ENCODE data around the gene CARS2. TPM values are rescaled to one million over a fixed set of nuclear protein-coding genes. Genes with fewer than 3 reads are reported as not detected.
"Not testable (repeated sequence)": the region's sequence is repeated elsewhere in the genome, so short reads cannot be mapped to it uniquely, and the experiment has no call there.

CARS2 gene
- total RNA-seq, 1 donor from 2014 or later = 81.5 TPM

DNA sequence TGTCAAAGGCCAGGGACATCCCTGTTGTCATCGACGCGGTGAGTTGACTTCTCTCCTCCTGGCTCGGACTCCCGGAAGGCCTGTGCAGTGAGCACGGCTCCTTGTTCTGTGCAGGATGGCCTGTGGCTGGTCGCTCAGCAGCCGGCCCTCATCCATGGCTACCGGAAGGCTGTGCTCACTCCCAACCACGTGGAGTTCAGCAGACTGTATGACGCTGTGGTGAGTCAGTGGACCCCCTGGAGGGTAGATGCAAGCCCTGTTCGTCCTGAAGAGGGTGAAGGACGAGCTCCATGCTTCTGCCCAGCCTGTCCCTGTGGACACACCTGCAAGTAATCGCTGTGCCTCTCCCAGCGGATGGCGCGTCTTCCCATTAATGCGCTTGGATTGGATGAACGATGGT, 71.4 kb downstream of the CARS2 start:
- DNase-seq (ENCODE audit: low read depth, low spot score) = no peak
- H3K4me3 Mint-ChIP-seq = no peak overlapping the region
- peaks cover 22% of the 10 kb centered on the region for H3K36me3 Mint-ChIP-seq (ENCODE audit: low read depth)

GRCh38 chr13:110633776-110634175, 72.1 kb downstream of the CARS2 start:
- TF ChIP-seq CTCF (conservative IDR thresholded peaks at IDR 0.05) = no peak
- H3K4me3 Mint-ChIP-seq = no peak overlapping the region
- H3K4me1 Mint-ChIP-seq = no peaks in the 10 kb centered on the region
- no peaks in the 10 kb centered on the region for H3K9me3 Mint-ChIP-seq
- H3K36me3 Mint-ChIP-seq (ENCODE audit: low read depth) = peaks cover 19% of the 10 kb centered on the region
- no peak for DNase-seq (ENCODE audit: low read depth, low spot score)
- no peak overlapping the region for H3K27ac Mint-ChIP-seq (ENCODE audit: unreplicated experiment)
- no peaks in the 10 kb centered on the region for H3K27me3 Mint-ChIP-seq (ENCODE audit: low read depth)

More for the DNA sequence above, 71.4 kb downstream of the CARS2 start:
- Mint-ChIP-seq H3K4me1 (no peaks in the 10 kb centered on the region), H3K27me3 (ENCODE audit: low read depth) (no peaks in the 10 kb centered on the region), H3K9me3 (no peaks in the 10 kb centered on the region), H3K27ac (ENCODE audit: unreplicated experiment) (no peak overlapping the region)
- TF ChIP-seq CTCF (conservative IDR thresholded peaks at IDR 0.05) = no peak

DNA sequence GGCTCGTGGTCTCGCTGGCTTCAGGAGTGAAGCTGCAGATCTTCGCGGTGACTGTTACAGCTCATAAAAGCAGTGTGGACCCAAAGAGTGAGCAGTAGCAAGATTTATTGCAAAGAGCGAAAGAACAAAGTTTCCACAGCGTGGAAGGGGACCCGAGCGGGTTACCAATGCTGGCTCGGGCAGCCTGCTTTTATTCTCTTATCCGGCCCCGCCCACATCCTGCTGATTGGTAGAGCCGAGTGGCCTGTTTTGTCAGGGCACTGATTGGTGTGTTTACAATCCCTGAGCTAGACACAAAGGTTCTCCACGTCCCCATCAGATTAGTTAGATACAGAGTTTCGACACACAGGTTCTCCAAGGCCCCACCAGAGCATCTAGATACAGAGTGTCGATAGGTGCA, 73.7 kb downstream of the CARS2 start:
- H3K36me3 Mint-ChIP-seq (ENCODE audit: low read depth) = peaks cover 25% of the 10 kb centered on the region
- H3K4me1 Mint-ChIP-seq; H3K27me3 Mint-ChIP-seq (ENCODE audit: low read depth); H3K4me3 Mint-ChIP-seq; DNase-seq (ENCODE audit: low read depth, low spot score); H3K9me3 Mint-ChIP-seq: not testable (repeated sequence)
- H3K27ac Mint-ChIP-seq (ENCODE audit: unreplicated experiment) = peak overlapping the region; percentile 5

GRCh38 chr13:110630566-110631119, 75.3 kb downstream of the CARS2 start:
- no peaks in the 10 kb centered on the region for H3K4me1 Mint-ChIP-seq
- no peak for TF ChIP-seq CTCF (conservative IDR thresholded peaks at IDR 0.05)
- H3K4me3 Mint-ChIP-seq = no peak overlapping the region
- H3K36me3 Mint-ChIP-seq (ENCODE audit: low read depth) = peaks cover 22% of the 10 kb centered on the region
- no peaks in the 10 kb centered on the region for H3K27me3 Mint-ChIP-seq (ENCODE audit: low read depth)
- DNase-seq (ENCODE audit: low read depth, low spot score) = no peak
- no peaks in the 10 kb centered on the region for H3K9me3 Mint-ChIP-seq
- H3K27ac Mint-ChIP-seq (ENCODE audit: unreplicated experiment) = no peak overlapping the region

DNA sequence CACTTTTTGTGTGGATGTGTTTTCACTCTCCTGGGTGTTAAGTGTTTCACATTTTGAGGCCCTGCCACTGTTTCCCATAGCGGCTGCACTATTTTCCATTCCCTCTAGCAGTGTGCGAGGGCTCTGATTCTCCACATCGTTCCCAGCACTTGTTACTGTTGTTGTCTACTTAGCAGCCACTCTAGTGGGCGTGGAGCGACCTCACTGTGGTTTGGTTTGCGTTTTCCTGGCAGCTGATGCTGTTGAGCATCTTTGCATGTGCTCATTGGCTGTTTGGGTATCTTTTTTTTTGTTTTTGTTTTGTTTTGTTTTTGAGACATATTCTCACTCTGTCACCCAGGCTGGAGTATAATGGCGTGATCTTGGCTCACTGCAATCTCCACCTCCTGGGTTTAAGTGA, 76.2 kb downstream of the CARS2 start:
- H3K9me3 Mint-ChIP-seq = no peaks in the 10 kb centered on the region
- H3K4me1 Mint-ChIP-seq = no peaks in the 10 kb centered on the region
- H3K27ac Mint-ChIP-seq (ENCODE audit: unreplicated experiment) = no peak overlapping the region
- no peak for DNase-seq (ENCODE audit: low read depth, low spot score)
- H3K36me3 Mint-ChIP-seq (ENCODE audit: low read depth) = peaks cover 20% of the 10 kb centered on the region
- no peak overlapping the region for H3K4me3 Mint-ChIP-seq
- TF ChIP-seq CTCF (conservative IDR thresholded peaks at IDR 0.05) = no peak
- H3K27me3 Mint-ChIP-seq (ENCODE audit: low read depth) = no peaks in the 10 kb centered on the region

GRCh38 chr13:110628952-110629701, 76.8 kb downstream of the CARS2 start:
- TF ChIP-seq CTCF (conservative IDR thresholded peaks at IDR 0.05) = no peak
- H3K4me1 Mint-ChIP-seq = no peaks in the 10 kb centered on the region
- H3K4me3 Mint-ChIP-seq = no peak overlapping the region
- no peak overlapping the region for H3K27ac Mint-ChIP-seq (ENCODE audit: unreplicated experiment)
- H3K9me3 Mint-ChIP-seq = no peaks in the 10 kb centered on the region
- H3K36me3 Mint-ChIP-seq (ENCODE audit: low read depth) = peaks cover 20% of the 10 kb centered on the region
- no peaks in the 10 kb centered on the region for H3K27me3 Mint-ChIP-seq (ENCODE audit: low read depth)
- no peak for DNase-seq (ENCODE audit: low read depth, low spot score)
